HL-60 (cell line): ENCODE measurements around the gene MED28.

Experiments used
- DNase-seq, 2 experiments: peaks; one replicate each; pipeline ENCODE4 v3.0.0-alpha.2; 2010 to 2020; ENCODE audit warnings: low read depth in 1 of 2, low spot score in 1 of 2
- H3K27ac ChIP-seq: fragments of 250-450 bp; sonication (Bioruptor Pico); replicated peaks from 2 replicates; pipeline ENCODE4 v1.5.1; 2020; ENCODE audit warnings: mild to moderate bottlenecking, moderate library complexity
- H3K27me3 ChIP-seq: fragments of 250-450 bp; sonication (Bioruptor Pico); 2 replicates; pipeline ENCODE4 v1.5.1; 2021; ENCODE audit warnings: mild to moderate bottlenecking, moderate library complexity; ENCODE audit not compliant: insufficient read depth, poor library complexity, severe bottlenecking
- H3K4me3 ChIP-seq: replicated peaks from 2 replicates; pipeline ENCODE4 v1.5.1; 2011; ENCODE audit warnings: mild to moderate bottlenecking, control low read depth, low read length; ENCODE audit not compliant: insufficient read depth
- GABPA ChIP-seq: IDR thresholded peaks from 2 replicates; pipeline ENCODE4 v1.6.1; 2012; ENCODE audit warnings: low read depth
- POLR2AphosphoS5 ChIP-seq: IDR thresholded peaks from 2 replicates; pipeline ENCODE4 v1.6.1; 2012; ENCODE audit warnings: low read depth
- SPI1 ChIP-seq: IDR thresholded peaks from 2 replicates; pipeline ENCODE4 v1.6.1; 2012; ENCODE audit warnings: low read depth, mild to moderate bottlenecking, borderline replicate concordance
- TF ChIP-seq, protein P1 (sequence below): IDR thresholded peaks from 2 replicates; pipeline ENCODE4 v1.6.1; 2012; ENCODE audit warnings: low read depth; ENCODE audit not compliant: insufficient replicate concordance
- TF ChIP-seq, protein P2 (sequence below): IDR thresholded peaks from one replicate; pipeline ENCODE4 v1.5.1; 2011; ENCODE audit warnings: low read length, control low read depth, inconsistent platforms; ENCODE audit not compliant: insufficient read depth

MED28 gene

DNA sequence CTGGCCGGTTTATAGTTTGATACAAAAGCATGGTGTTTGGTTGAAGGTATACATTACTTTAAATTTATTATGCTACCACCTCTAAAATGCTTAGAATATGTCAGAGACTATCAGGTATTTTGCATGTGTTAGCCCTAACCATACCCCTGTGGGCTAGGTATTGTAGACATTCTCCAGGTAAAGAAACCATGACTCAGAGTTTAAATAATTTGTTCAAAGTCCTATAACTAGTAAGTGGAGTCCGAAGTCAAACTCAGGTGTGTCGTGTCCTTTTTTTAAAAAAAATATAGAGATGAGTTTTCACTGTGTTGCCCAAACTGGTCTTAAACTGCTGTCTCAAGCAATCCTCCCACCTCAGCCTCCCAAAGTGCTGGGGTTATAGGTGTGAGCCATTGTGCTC, 25.1 kb upstream of the MED28 start:
- Histone ChIP-seq H3K27ac (no peak overlapping the region), H3K27me3 (no peaks in the 10 kb centered on the region), H3K4me3 (no peak overlapping the region)
- no peak for TF ChIP-seq GABPA
- TF ChIP-seq, protein P1, sequence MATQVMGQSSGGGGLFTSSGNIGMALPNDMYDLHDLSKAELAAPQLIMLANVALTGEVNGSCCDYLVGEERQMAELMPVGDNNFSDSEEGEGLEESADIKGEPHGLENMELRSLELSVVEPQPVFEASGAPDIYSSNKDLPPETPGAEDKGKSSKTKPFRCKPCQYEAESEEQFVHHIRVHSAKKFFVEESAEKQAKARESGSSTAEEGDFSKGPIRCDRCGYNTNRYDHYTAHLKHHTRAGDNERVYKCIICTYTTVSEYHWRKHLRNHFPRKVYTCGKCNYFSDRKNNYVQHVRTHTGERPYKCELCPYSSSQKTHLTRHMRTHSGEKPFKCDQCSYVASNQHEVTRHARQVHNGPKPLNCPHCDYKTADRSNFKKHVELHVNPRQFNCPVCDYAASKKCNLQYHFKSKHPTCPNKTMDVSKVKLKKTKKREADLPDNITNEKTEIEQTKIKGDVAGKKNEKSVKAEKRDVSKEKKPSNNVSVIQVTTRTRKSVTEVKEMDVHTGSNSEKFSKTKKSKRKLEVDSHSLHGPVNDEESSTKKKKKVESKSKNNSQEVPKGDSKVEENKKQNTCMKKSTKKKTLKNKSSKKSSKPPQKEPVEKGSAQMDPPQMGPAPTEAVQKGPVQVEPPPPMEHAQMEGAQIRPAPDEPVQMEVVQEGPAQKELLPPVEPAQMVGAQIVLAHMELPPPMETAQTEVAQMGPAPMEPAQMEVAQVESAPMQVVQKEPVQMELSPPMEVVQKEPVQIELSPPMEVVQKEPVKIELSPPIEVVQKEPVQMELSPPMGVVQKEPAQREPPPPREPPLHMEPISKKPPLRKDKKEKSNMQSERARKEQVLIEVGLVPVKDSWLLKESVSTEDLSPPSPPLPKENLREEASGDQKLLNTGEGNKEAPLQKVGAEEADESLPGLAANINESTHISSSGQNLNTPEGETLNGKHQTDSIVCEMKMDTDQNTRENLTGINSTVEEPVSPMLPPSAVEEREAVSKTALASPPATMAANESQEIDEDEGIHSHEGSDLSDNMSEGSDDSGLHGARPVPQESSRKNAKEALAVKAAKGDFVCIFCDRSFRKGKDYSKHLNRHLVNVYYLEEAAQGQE = no peak
- TF ChIP-seq, protein P2, sequence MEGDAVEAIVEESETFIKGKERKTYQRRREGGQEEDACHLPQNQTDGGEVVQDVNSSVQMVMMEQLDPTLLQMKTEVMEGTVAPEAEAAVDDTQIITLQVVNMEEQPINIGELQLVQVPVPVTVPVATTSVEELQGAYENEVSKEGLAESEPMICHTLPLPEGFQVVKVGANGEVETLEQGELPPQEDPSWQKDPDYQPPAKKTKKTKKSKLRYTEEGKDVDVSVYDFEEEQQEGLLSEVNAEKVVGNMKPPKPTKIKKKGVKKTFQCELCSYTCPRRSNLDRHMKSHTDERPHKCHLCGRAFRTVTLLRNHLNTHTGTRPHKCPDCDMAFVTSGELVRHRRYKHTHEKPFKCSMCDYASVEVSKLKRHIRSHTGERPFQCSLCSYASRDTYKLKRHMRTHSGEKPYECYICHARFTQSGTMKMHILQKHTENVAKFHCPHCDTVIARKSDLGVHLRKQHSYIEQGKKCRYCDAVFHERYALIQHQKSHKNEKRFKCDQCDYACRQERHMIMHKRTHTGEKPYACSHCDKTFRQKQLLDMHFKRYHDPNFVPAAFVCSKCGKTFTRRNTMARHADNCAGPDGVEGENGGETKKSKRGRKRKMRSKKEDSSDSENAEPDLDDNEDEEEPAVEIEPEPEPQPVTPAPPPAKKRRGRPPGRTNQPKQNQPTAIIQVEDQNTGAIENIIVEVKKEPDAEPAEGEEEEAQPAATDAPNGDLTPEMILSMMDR = no peak
- TF ChIP-seq SPI1 = no peak
- no peak for TF ChIP-seq POLR2AphosphoS5
- DNase-seq = no peak

DNA sequence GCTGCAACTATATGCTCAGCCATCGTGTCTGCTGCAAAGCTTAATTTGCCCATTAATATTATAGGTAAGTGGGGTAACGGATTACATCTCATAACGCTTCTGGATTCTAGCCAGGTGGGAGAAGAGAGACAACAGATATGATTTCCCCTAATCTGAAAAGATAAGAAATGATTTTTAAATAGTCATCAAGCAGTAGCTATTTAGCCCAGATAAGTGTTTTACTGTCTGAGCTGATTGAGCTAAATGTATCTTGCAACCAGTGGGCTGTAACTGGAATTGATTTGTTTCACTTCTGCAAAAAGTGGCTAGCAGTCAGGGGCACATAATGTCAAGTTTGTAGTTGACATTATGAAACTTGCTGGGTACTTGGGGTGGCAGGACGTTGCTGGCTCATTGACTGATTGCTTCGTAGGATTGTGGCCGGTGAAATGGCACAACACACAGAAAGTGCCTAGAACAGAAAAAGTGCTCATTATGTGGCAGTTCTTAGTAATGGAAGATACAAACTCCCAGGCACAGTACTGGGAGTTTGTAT, 18.9 kb upstream of the MED28 start:
- DNase-seq = no peak
- TF ChIP-seq GABPA = no peak
- TF ChIP-seq, protein P2 = no peak
- TF ChIP-seq POLR2AphosphoS5 = no peak
- Histone ChIP-seq H3K27ac (no peak overlapping the region), H3K4me3 (no peak overlapping the region), H3K27me3 (no peaks in the 10 kb centered on the region)

DNA sequence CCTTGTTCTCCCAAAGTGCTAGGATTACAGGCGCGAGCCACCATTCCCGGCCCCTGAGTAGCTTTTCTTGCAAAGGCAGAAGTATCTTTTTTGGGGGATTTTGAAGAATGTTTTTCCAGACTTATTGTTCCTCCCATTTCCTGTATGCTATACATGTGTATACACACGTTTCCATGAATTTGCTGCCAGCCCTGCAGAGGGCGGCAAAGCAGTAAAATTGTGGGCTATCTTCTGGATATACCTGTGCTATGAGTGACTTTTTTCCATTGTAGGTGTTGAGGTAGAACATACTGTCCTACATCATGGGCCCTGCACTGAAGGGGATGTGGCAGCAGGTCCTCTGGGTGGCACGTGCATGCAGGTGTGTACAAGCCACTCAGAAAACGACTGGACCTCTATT, 16.9 kb upstream of the MED28 start:
- Histone ChIP-seq H3K27ac (no peak overlapping the region), H3K27me3 (no peaks in the 10 kb centered on the region), H3K4me3 (no peak overlapping the region)
- TF ChIP-seq GABPA (no peak), SPI1 (no peak), POLR2AphosphoS5 (no peak)
- TF ChIP-seq, protein P1 = no peak
- TF ChIP-seq, protein P2 = no peak
- no peak for DNase-seq

DNA sequence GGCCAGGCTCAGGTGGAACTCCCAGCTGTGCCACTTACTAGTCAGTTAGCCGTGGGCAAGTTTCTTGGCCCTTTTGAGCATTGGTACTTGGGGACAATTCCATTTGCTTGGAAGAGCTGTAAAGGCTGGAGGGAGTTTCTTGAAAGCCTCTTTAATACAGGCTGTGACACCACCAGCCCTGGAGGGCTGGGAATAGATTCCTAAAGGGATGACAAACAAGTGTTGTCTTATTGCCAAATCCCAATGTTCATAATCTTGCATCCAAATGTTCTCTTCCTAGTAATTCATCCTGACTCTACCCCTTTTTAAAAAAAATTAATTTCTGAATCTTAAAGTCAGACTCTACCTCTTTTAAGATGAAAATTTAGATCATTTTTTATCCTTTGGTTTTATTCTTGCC, 14.6 kb upstream of the MED28 start:
- no peak for DNase-seq
- Histone ChIP-seq H3K27me3 (no peaks in the 10 kb centered on the region), H3K4me3 (no peak overlapping the region), H3K27ac (no peak overlapping the region)
- no peak for TF ChIP-seq POLR2AphosphoS5
